ENCODE results near the gene COL23A1.

Gene COL23A1

DNA sequence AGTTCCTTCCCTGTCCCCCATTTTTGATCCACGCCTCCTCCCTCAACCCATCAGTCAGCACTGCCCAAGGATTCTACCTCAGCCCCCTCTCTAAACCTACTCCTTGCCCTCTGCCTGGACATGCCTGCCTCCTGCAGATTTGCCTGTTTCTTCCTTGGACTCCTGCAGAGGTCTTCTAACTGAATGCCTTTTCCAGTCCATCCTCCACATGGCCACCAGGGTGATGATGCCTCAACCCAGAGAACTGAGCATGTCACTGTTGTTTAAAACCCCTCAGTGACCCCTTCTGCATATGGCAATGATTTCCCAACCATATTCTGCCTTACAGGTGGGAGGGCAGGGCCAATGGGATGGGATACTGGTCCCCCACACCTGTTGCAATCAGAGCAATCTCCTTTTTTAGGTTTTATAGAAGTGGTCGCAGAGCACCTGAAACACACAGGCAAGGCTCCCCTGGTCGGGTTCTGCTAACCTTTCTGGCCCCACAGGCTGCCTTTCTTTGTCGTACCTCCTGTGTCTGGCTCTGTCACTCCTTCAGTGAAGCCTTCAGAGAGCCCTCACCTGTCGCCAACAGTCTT, 366.9 kb downstream of the COL23A1 start:
- TF ChIP-seq, protein P1, sequence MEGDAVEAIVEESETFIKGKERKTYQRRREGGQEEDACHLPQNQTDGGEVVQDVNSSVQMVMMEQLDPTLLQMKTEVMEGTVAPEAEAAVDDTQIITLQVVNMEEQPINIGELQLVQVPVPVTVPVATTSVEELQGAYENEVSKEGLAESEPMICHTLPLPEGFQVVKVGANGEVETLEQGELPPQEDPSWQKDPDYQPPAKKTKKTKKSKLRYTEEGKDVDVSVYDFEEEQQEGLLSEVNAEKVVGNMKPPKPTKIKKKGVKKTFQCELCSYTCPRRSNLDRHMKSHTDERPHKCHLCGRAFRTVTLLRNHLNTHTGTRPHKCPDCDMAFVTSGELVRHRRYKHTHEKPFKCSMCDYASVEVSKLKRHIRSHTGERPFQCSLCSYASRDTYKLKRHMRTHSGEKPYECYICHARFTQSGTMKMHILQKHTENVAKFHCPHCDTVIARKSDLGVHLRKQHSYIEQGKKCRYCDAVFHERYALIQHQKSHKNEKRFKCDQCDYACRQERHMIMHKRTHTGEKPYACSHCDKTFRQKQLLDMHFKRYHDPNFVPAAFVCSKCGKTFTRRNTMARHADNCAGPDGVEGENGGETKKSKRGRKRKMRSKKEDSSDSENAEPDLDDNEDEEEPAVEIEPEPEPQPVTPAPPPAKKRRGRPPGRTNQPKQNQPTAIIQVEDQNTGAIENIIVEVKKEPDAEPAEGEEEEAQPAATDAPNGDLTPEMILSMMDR (IDR thresholded peaks at IDR 0.05; ENCODE audit: extremely low read depth, insufficient read depth, missing control alignments): no peak
- in situ Hi-C loops (cut with MboI; ENCODE audit: low pct_unique_long_range_greater_than_20kb, low sequenced_read_pairs, unreplicated experiment): no loop called here
- DNase-seq (ENCODE audit: low spot score): no peak

DNA sequence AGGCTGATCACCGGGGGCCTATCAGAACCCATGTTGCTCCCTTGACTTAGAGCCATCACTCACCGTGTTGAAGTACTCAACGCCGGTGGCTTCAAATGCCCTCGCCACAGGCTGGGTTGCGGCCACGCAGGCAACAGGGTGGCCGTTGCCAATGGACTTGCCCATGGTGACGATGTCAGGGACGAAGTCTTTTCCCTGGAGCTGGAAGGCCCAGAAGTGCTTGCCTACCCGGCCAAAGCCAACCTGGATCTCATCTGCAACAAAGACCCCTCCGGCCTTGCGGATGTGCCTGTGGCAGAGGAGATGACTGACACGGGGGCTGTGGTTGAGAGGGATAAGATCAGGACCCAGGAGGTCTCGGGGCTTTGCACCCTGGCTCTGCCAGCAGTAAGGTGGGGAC, 367.9 kb downstream of the COL23A1 start:
- in situ Hi-C loops (cut with MboI; ENCODE audit: low pct_unique_long_range_greater_than_20kb, low sequenced_read_pairs, unreplicated experiment): no loop called here
- no peak for DNase-seq (ENCODE audit: low spot score)
- TF ChIP-seq, protein P1 (IDR thresholded peaks at IDR 0.05; ENCODE audit: extremely low read depth, insufficient read depth, missing control alignments): no peak

DNA sequence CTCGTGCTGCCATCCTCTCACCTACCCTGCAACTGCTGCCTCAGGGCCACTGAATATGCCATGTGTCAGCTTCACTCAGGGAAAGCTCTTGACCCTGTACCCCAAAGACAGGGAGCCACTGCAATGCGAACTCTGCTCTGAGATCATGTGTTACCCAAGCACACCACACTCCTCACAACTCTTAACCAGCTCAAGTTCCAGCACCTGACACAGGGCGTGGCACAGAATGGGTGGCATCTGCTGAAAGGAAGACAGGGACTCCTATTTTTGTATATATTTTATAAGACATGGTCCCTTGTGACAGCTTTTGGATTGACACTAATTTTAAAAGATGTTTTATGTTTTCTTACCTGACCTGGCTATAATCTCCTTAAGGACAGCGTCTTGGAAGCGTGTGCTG, 368.3 kb downstream of the COL23A1 start:
- no peak for DNase-seq (ENCODE audit: low spot score)
- TF ChIP-seq, protein P1 (IDR thresholded peaks at IDR 0.05; ENCODE audit: extremely low read depth, insufficient read depth, missing control alignments): no peak
- in situ Hi-C loops (cut with MboI; ENCODE audit: low pct_unique_long_range_greater_than_20kb, low sequenced_read_pairs, unreplicated experiment): no loop called here

DNA sequence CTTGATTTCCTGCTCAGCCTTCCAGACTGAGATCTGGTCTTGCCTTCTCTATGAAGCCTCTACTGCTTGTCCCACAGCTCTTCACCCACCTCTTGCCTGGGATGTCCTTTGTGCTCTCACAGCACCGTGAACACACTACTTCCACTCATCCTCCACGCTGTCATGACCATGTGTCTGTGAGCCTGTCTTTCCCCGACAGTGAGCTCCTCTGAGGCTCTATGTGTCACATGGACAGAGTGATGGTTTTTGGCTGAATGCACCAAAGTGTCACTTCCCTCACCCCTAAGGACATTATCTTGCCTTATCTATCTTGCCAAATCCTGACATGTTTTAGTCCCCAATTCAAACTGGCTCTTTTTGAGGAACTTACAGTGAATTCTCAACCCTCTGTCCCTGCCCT, 368.9 kb downstream of the COL23A1 start:
- DNase-seq (ENCODE audit: low spot score): no peak
- TF ChIP-seq, protein P1 (IDR thresholded peaks at IDR 0.05; ENCODE audit: extremely low read depth, insufficient read depth, missing control alignments): no peak
- in situ Hi-C loops (cut with MboI; ENCODE audit: low pct_unique_long_range_greater_than_20kb, low sequenced_read_pairs, unreplicated experiment): no loop called here

DNA sequence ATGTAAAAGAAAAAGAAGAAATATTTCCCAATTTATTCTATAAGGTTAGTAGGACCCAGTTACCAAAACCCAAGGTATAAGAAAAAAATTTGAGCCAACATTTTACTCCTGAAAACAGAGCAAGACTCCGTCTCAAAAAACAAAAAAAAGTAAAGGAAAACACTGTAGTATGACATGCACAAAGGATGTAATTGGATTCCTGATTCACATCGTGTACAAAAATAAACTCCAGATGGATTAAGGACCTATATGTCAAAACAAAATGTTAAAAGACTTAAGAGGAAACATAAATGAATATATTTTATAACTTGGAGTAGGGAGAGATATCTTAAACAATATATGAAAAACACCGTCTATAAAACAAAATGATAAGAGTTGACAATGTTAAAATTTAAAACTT, 371.4 kb downstream of the COL23A1 start:
- TF ChIP-seq, protein P1 (IDR thresholded peaks at IDR 0.05; ENCODE audit: extremely low read depth, insufficient read depth, missing control alignments): no peak
- in situ Hi-C loops (cut with MboI; ENCODE audit: low pct_unique_long_range_greater_than_20kb, low sequenced_read_pairs, unreplicated experiment): no loop called here
- no peak for DNase-seq (ENCODE audit: low spot score)

DNA sequence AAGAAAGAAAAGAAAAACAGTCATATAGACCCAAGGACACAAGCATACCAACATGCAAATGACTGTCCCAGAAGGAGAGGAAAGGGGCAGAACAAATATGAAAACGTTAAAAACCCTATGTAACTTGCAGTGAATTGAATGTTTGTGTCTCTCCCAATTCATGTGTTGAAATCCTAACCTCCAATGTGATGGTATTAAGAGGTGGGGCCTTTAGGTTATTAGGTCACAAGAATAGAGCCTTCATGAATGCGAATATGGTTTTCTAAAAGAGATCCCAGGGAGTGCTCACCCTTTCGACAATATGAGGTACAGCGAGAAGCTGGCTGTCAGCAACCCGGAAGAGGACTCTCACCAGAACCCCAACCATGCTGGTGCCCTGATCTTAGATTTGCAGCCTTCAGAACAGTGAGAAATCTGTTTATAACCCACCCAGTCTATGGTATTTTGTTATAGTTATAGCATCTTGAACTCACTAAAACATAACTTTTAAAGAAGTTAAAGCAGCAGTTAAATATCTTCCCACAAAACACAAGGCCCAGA, 371.9 kb downstream of the COL23A1 start:
- in situ Hi-C loops (cut with MboI; ENCODE audit: low pct_unique_long_range_greater_than_20kb, low sequenced_read_pairs, unreplicated experiment): no loop called here
- DNase-seq (ENCODE audit: low spot score): no peak

More for the DNA sequence above, 371.9 kb downstream of the COL23A1 start:
- TF ChIP-seq, protein P1 (IDR thresholded peaks at IDR 0.05; ENCODE audit: extremely low read depth, insufficient read depth, missing control alignments): no peak

Data from GM13977 (cell line).